DOHH2 (cell line): ENCODE data around the gene DRC3.

Experiments used
- H3F3A ChIP-seq: fragments of 200-600 bp; sonication (generic), shearing (Covaris generic); 2 replicates; pipeline ENCODE4 v1.6.0; 2016; ENCODE audit warnings: antibody characterized with exemption, mild to moderate bottlenecking; ENCODE audit not compliant: control insufficient read depth, insufficient read depth
- H3K27ac ChIP-seq: fragments of 200-600 bp; sonication (generic); 2 replicates; pipeline ENCODE4 v1.5.1; 2014; ENCODE audit warnings: low read depth, mild to moderate bottlenecking, low read length, moderate library complexity
- H3K27me3 ChIP-seq: fragments of 200-600 bp; sonication (generic); 2 replicates; pipeline ENCODE4 v1.6.1; 2014; ENCODE audit warnings: mild to moderate bottlenecking, low read length, mixed read lengths; ENCODE audit not compliant: control insufficient read depth
- H3K36me3 ChIP-seq: fragments of 200-600 bp; sonication (generic); 2 replicates; pipeline ENCODE4 v1.6.1; 2014; ENCODE audit warnings: mild to moderate bottlenecking, low read length, moderate library complexity, mixed read lengths; ENCODE audit not compliant: control insufficient read depth
- H3K4me1 ChIP-seq: fragments of 200-600 bp; sonication (generic); 2 replicates; pipeline ENCODE4 v1.6.1; 2014; ENCODE audit warnings: mild to moderate bottlenecking, low read length, mixed read lengths; ENCODE audit not compliant: control insufficient read depth
- H3K4me2 ChIP-seq: fragments of 200-600 bp; sonication (generic); 2 replicates; pipeline ENCODE4 v1.6.0; 2014; ENCODE audit warnings: mild to moderate bottlenecking, low read length, moderate library complexity
- H3K4me3 ChIP-seq: fragments of 200-600 bp; sonication (generic); 2 replicates; pipeline ENCODE4 v1.5.1; 2014; ENCODE audit warnings: mild to moderate bottlenecking, low read length, mixed read lengths
- H3K79me2 ChIP-seq: fragments of 200-600 bp; sonication (generic); 2 replicates; pipeline ENCODE4 v1.6.1; 2014; ENCODE audit warnings: mild to moderate bottlenecking, low read length, mixed read lengths; ENCODE audit not compliant: control insufficient read depth
- H3K9me2 ChIP-seq: fragments of 200-600 bp; sonication (generic); replicated peaks from 2 replicates; pipeline ENCODE4 v1.6.1; 2014; ENCODE audit warnings: mild to moderate bottlenecking, low read length, mixed read lengths; ENCODE audit not compliant: control insufficient read depth
- H3K9me3 ChIP-seq: fragments of 200-600 bp; sonication (generic); 2 replicates; pipeline ENCODE4 v1.6.1; 2014; ENCODE audit warnings: antibody characterized with exemption, low read length, mixed read lengths; ENCODE audit not compliant: control insufficient read depth, insufficient read depth
- H4K20me1 ChIP-seq: fragments of 200-600 bp; sonication (generic); 2 replicates; pipeline ENCODE4 v1.6.0; 2014; ENCODE audit warnings: low read depth, mild to moderate bottlenecking, antibody characterized with exemption, low read length, moderate library complexity; ENCODE audit not compliant: control insufficient read depth, insufficient read depth
- CTCF ChIP-seq: fragments of 200-600 bp; sonication (generic); IDR thresholded peaks from one replicate; pipeline ENCODE4 v1.5.1; 2014; ENCODE audit warnings: antibody characterized with exemption, mild to moderate bottlenecking, low read depth, low read length; ENCODE audit not compliant: poor library complexity, severe bottlenecking
- EZH2phosphoT487 ChIP-seq: fragments of 200-600 bp; sonication (generic); IDR thresholded peaks from 2 replicates; pipeline ENCODE4 v1.6.1; 2017; ENCODE audit warnings: borderline replicate concordance, mild to moderate bottlenecking, antibody characterized with exemption, low read length, moderate library complexity, mixed read lengths

The DRC3 gene

DNA sequence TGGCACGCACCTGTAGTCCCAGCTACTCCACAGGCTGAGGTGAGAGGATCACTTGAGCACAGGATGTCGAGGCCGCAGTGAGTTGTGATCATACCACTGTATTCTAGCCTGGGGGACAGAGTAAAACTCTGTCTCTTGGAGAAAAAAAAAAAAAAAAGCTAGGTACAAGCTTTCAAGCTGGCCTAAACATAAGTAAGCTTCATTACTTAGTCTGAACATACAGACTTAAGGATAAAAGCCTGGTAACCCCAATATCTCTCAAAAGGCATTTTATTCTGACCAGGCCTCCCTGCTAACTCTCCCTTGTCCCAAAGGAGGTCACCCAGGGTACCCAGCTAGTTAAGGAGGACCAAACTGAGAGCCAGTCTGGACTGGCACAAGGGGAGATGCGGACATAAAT lies 46.6 kb upstream of the DRC3 start:
- Histone ChIP-seq H3K79me2 (no peaks in the 10 kb centered on the region), H3K4me2 (no peak overlapping the region), H3K9me3 (no peaks in the 10 kb centered on the region), H3K27me3 (no peaks in the 10 kb centered on the region), H3F3A (no peaks in the 10 kb centered on the region), H3K27ac (no peak overlapping the region), H3K4me1 (no peaks in the 10 kb centered on the region), H3K36me3 (no peaks in the 10 kb centered on the region), H4K20me1 (no peaks in the 10 kb centered on the region), H3K4me3 (no peak overlapping the region), H3K9me2 (no peaks in the 10 kb centered on the region)
- TF ChIP-seq EZH2phosphoT487 (no peak), CTCF (no peak)

DNA sequence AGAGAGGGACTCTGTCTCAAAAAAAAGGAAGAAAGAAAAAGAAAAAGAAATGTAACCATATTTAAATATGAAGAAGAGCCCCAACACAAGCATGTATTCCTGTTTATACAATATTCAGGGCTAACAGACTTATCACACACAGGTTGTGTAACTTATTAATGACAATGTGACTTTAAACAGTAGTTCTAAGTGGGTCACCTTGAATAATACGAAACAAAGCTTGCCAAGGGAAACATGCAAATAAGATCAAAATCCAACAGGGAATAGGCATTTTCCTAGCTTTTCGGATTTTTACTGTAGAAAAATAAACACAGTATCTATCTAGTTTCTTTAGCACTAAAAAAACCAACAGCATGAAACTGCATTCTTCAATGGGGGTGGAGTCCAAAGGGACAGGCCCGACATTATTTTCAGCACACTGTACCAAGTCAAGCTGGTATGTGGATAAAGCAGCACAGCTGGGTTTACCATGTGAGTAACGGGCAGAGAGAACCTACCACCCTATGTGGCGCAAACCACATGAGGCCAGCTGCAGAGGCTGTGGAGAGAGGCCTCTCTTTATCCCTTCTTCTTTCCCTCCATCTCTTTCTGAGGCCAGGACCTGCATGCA lies 45.7 kb upstream of the DRC3 start:
- Histone ChIP-seq H3K27me3 (no peaks in the 10 kb centered on the region), H3K9me2 (no peaks in the 10 kb centered on the region), H3K79me2 (no peaks in the 10 kb centered on the region), H3K27ac (no peak overlapping the region), H3F3A (no peaks in the 10 kb centered on the region), H3K4me1 (no peaks in the 10 kb centered on the region), H4K20me1 (no peaks in the 10 kb centered on the region), H3K9me3 (no peaks in the 10 kb centered on the region), H3K4me2 (no peak overlapping the region), H3K4me3 (no peak overlapping the region), H3K36me3 (no peaks in the 10 kb centered on the region)
- TF ChIP-seq EZH2phosphoT487 (no peak), CTCF (no peak)

GRCh38 chr17:17928398-17929287 lies 44.0 kb upstream of the DRC3 start:
- H3K27me3 ChIP-seq, result no peaks in the 10 kb centered on the region
- H3K79me2 ChIP-seq, result no peaks in the 10 kb centered on the region
- no peak overlapping the region for H3K4me3 ChIP-seq
- H3K9me2 ChIP-seq, result no peaks in the 10 kb centered on the region
- no peaks in the 10 kb centered on the region for H3F3A ChIP-seq
- no peak overlapping the region for H3K27ac ChIP-seq
- TF ChIP-seq EZH2phosphoT487 (no peak), CTCF (no peak)
- no peaks in the 10 kb centered on the region for H3K9me3 ChIP-seq
- H3K36me3 ChIP-seq, result no peaks in the 10 kb centered on the region
- no peaks in the 10 kb centered on the region for H4K20me1 ChIP-seq
- H3K4me2 ChIP-seq, result no peak overlapping the region
- no peaks in the 10 kb centered on the region for H3K4me1 ChIP-seq
